Breast epithelium (tissue), 3 donors: ENCODE results near the gene L3MBTL3.

ENCODE experiments used
- POLR2A ChIP-seq: fragments of 450-650 bp; IDR thresholded peaks from one replicate; pipeline ENCODE4 v1.6.1; 2016; ENCODE audit warnings: antibody characterized with exemption, mild to moderate bottlenecking, moderate library complexity
- TF ChIP-seq, protein P1 (sequence below), 3 donors: fragments of 450-650 bp; IDR thresholded peaks; one replicate each; pipeline ENCODE4 v1.5.1; 2016 to 2017; ENCODE audit warnings: antibody characterized with exemption in 3 of 3, mild to moderate bottlenecking in 3 of 3, moderate library complexity in 3 of 3

DNA sequence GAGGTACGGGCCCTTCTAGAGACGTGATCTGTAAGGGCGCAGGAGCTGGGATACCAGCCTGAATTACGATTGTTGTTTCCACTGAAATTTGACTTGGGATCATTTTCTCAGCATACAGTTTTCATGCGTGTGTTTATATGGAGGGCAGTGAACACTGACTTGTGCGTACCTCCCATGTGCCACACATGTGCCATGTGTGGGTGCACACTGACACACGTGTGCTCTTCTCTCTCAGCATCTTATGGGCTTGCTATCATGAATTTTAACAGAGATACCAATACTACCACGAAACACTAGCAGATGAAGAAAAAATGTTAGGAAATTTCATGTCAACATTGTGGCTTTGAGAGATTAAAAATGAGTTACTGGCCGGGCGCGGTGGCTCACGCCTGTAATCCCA, 39.1 kb downstream of the L3MBTL3 start:
- TF ChIP-seq, protein P1, sequence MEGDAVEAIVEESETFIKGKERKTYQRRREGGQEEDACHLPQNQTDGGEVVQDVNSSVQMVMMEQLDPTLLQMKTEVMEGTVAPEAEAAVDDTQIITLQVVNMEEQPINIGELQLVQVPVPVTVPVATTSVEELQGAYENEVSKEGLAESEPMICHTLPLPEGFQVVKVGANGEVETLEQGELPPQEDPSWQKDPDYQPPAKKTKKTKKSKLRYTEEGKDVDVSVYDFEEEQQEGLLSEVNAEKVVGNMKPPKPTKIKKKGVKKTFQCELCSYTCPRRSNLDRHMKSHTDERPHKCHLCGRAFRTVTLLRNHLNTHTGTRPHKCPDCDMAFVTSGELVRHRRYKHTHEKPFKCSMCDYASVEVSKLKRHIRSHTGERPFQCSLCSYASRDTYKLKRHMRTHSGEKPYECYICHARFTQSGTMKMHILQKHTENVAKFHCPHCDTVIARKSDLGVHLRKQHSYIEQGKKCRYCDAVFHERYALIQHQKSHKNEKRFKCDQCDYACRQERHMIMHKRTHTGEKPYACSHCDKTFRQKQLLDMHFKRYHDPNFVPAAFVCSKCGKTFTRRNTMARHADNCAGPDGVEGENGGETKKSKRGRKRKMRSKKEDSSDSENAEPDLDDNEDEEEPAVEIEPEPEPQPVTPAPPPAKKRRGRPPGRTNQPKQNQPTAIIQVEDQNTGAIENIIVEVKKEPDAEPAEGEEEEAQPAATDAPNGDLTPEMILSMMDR (IDR thresholded peaks at IDR 0.05): no peak
- TF ChIP-seq POLR2A: no peak
